GM19455 (cell line): ENCODE measurements around the gene PVALB.
"Not testable (repeated sequence)": the region's sequence is repeated elsewhere in the genome, so short reads cannot be mapped to it uniquely, and the experiment has no call there.

Source experiments
- ATAC-seq: cut with Tn5 transposase; IDR thresholded peaks from one replicate; pipeline ENCODE4 v1.9.1; 2021; ENCODE audit not compliant: unreplicated experiment

PVALB gene

GRCh38 chr22:36759481-36760159 lies 57.2 kb downstream of the PVALB start:
- no peak for ATAC-seq

DNA sequence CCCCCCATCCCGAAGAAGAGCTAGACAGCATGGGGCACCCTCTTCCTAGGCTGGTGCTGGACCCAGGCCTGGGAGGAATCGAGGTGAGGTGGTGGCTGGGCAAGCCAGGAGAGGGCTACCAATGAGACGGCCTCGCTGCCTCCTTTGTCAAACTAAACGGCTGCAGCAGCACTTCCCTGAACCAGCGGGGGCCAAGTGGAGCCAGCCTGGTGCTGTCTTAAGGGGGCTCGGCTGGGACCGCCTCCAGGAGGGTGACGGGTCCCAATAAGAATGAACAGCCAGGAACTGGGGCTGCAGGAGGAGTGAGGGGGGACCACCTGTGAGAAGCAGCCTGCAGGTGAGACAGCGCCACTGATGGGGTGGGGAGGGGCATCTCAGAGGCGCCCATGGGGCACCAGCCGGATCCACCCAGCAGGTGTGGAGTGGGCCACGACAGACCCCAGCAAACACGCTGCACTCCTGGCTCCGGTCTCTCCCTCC lies 58.0 kb downstream of the PVALB start:
- ATAC-seq, result no peak

DNA sequence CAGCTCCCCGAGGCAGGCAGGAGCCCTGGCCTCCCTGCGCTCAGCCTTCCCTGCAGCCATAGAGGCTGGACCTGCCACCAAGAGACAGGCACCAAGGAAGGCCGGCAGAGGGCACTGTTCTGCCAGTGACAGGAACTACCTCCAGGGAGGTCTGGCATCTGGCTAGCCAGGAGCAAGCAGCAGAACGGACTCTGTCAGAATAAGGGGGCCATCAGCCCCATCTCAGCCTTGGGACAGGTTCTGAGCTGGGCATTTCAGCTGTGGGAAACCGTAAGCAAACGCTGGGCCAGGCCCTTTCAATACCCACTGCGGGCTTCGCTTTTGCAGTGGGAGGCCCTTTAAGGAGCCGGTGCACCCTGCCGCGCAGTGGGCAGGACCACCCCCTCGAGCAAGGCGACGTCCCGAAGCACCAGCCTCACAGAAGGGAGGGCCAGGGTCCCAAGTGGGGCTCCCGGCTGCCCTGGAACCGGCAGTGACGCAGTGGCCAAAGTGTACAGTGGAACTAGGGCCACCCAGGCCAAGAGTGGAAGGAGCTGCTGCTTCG lies 59.1 kb downstream of the PVALB start:
- no peak for ATAC-seq

DNA sequence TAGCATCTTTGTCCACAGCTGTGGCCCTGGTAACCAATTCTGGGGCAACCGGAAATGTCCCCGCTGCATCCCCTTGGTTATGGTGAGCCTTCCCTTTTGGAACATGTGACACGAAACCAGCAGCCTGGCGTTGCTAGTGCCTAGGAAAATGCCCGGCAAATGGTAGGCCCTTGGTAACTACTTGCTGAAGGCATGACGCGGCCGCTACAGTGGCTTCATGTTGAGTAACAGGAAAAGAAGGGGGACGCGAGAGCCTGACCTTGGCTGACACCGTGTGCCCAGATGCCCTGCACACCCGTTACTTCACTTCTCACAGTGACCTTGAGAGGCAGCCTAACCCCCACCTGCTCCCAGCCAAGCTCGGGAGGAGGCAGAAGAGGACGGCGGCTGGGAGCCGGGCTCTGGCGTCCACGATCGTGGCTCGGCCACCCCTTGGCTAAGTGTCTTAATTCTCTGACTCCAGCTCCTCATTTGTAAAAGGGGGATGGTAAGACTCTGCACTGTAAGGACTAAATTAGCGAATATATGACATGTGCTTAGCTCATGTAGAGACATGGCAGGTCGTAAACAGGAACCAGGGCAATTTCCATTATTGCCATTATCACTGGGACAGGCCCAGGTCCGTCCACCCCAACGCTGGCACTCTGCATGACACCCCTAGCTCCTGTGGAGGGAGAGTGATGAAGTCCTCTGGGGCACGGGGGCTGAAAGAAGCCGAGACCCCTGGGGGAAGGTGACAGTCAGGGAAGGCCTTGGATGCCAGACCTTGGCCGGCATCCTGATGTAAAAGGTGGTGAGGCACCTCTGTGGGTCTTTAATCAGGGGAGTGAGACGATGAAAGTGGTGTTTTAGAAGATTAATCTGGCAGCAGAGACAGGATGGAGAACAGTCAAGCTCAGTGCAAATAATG lies 59.8 kb downstream of the PVALB start:
- no peak for ATAC-seq

DNA sequence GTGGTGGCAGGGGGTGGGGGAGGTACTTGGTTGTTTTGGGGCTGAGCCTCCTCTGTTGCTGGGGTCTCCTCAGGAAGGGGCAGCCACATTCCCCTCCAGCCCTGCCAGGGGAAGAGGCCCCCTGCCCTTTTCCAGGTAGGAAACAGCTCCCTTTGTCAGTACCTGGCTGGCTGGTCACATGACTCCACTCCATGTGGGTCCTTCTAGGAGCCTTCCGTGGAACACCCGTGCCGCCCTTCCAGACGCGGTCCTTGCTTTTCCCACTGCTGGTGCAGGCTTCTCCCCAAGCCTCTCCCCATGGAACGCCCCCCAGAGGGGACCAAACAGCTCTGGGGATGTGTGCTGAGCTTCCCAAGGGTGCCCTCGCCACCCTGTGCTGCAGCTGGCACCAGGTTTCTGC lies 60.8 kb downstream of the PVALB start:
- no peak for ATAC-seq

GRCh38 chr22:36755316-36755715 lies 61.5 kb downstream of the PVALB start:
- no peak for ATAC-seq

- not testable (repeated sequence) for ATAC-seq
Measured at GRCh38 chr22:36754881-36755280, 62.0 kb downstream of the PVALB start.

GRCh38 chr22:36753916-36754315 lies 62.9 kb downstream of the PVALB start:
- ATAC-seq, result no peak

DNA sequence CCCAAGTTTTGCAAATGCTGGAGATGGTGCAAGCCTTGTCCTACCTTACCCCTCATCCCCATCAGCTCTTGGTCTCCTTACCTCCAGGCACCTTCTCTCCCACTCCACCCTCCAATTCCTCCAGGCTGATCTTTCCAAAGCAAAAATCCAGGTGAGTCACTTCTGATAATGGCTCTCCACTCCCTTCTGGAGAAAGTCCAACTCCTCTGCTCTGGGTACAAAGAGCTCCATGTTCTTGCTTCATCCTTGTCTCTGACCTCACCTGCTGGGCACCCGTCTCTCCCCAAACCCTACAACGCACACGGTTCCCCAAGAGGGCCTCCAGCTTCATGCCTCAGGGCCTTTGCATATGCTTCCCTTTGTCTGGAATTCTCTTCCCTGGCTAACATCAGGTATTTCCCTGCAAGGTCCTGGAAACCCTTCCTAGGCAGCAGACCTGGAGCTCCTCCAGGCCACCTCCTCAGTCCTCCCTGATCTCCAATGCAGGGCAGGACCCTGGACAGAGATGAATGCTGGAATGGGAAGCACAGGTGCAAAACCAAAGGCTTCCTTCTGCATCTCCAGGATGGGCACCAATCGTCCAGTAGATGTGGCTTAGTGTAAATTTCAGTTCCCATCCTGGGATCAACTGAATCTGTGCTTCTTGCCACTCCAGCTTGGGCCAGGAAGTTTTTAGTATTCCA lies 63.6 kb downstream of the PVALB start:
- ATAC-seq, result no peak
